ENCODE measurements around the gene ZDHHC13.

GRCh38 chr11:19208959-19209546, 92.1 kb downstream of the ZDHHC13 start:
- TF ChIP-seq CTCF (IDR thresholded peaks at IDR 0.05; ENCODE audit: poor library complexity, severe bottlenecking), result no peak
- TF ChIP-seq EZH2 (IDR thresholded peaks at IDR 0.05; ENCODE audit: borderline replicate concordance, insufficient read depth, low read length, poor library complexity, severe bottlenecking), result no peak
- TF ChIP-seq RAD21 (conservative IDR thresholded peaks at IDR 0.05), result no peak

All from neural cell (in vitro differentiated cells).